Left lung (tissue), 14 donors: ENCODE measurements around the gene TIFAB. TPM values are rescaled to one million over a fixed set of nuclear protein-coding genes. Genes with fewer than 3 reads are reported as not detected.
"Not testable (repeated sequence)": the region's sequence is repeated elsewhere in the genome, so short reads cannot be mapped to it uniquely, and the experiment has no call there.

ENCODE experiments used
- ATAC-seq: fragments of 200-7000 bp; cut with Tn5 transposase; one replicate; pipeline ENCODE4 v1.9.1; 2020; ENCODE audit warnings: moderate library complexity
- DNase-seq, 4 donors: peaks; one replicate each; pipeline ENCODE4 v3.0.0-alpha.2; 2013 to 2020
- H3K27ac ChIP-seq, 2 donors: fragments of 200-600 bp; sonication (generic) in 1 of 2; one replicate each; pipeline versions ENCODE4 v1.5.0 to v1.8.0; 2020 to 2021
- H3K27me3 ChIP-seq, 2 donors: fragments of 200-600 bp; sonication (generic) in 1 of 2; one replicate each; pipeline versions ENCODE4 v1.5.0 to v1.8.0; 2020 to 2021
- H3K36me3 ChIP-seq, 2 donors: fragments of 200-600 bp; sonication (generic) in 1 of 2; one replicate each; pipeline versions ENCODE4 v1.5.0 to v1.8.0; 2020 to 2021
- H3K4me1 ChIP-seq, 2 donors: fragments of 200-600 bp; one replicate each; pipeline ENCODE4 v1.8.0; 2021
- H3K4me3 ChIP-seq, 2 donors: fragments of 200-600 bp; sonication (generic) in 1 of 2; one replicate each; pipeline versions ENCODE4 v1.5.0 to v1.8.0; 2020 to 2021; ENCODE audit warnings: mild to moderate bottlenecking in 1 of 2
- H3K9me3 ChIP-seq, 2 donors: fragments of 200-600 bp; sonication (generic) in 1 of 2; one replicate each; pipeline versions ENCODE4 v1.5.0 to v1.8.0; 2020 to 2021
- intact Hi-C, 2 donors: fragments of 100-400 bp; cut with DNase I; formaldehyde crosslinking; loops; one replicate each; pipeline versions ENCODE4 v1.11.2 to v1.14.2; 2022
- long read RNA-seq, 12 donors: library from polyadenylated mRNA in 2 of 12; unstranded in 2 of 12; transcript quantifications; one replicate each; pipeline ENCODE4 v2.0.0 and lab custom pipeline, GENCODE V29; 2019 to 2026
- polyA plus RNA-seq, 6 donors: library from polyadenylated mRNA; unstranded; fragments of 120-200 nt; gene quantifications; one replicate each; pipeline ENCODE4 v1.2.1, GENCODE V29; 2013; ENCODE audit not compliant: insufficient read length in 6 of 6
- total RNA-seq, 2 donors: library from RNA; stranded (reverse); fragmentation: NEBNext Ultra II Directional; extraction: Animal tissue kit (Norgen Biotek cat#: 25700); gene quantifications; one replicate each; pipeline ENCODE4 v1.2.1, GENCODE V29; 2021
- TF ChIP-seq, protein P1 (sequence below), 2 donors: fragments of 200-600 bp; sonication (generic) in 1 of 2; IDR thresholded peaks; one replicate each; pipeline versions ENCODE4 v1.5.0 to v1.8.0; 2021; ENCODE audit warnings: antibody characterized with exemption in 2 of 2
- donor health status: DM: no; HTN: yes; CAD: no.
- donor health status: DM: no; HTN: no; CAD: no.

TIFAB gene, protein sequence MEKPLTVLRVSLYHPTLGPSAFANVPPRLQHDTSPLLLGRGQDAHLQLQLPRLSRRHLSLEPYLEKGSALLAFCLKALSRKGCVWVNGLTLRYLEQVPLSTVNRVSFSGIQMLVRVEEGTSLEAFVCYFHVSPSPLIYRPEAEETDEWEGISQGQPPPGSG
- under 1 TPM; 0.03 to 0.18 TPM for total RNA-seq
- polyA plus RNA-seq, result under 1 TPM; 0.21 to 0.47 (median 0.39) TPM
- long read RNA-seq, donor 1, result 0 reads
- long read RNA-seq, donor 2, full-length matches to known transcripts, result 1 of 1 reads
- long read RNA-seq, donor 2, partial matches to known transcripts, result 0 of 1 reads
- long read RNA-seq, donor 2, other reads (novel, unspliced or antisense), result 0 of 1 reads
- long read RNA-seq, donor 3, result 0 reads
- long read RNA-seq, donor 4, result 0 reads
- long read RNA-seq, donor 5, result 0 reads
- long read RNA-seq, donor 6, result 0 reads
- long read RNA-seq, donor 7, result 0 reads
- long read RNA-seq, donor 8, result 0 reads
- long read RNA-seq, donor 9, result 0 reads
- long read RNA-seq, donor 10, partial matches to known transcripts, result 0 of 1 reads
- long read RNA-seq, donor 10, other reads (novel, unspliced or antisense), result 1 of 1 reads
- long read RNA-seq, donor 11, result 0 reads
- long read RNA-seq, donor 12, result 0 reads

DNA sequence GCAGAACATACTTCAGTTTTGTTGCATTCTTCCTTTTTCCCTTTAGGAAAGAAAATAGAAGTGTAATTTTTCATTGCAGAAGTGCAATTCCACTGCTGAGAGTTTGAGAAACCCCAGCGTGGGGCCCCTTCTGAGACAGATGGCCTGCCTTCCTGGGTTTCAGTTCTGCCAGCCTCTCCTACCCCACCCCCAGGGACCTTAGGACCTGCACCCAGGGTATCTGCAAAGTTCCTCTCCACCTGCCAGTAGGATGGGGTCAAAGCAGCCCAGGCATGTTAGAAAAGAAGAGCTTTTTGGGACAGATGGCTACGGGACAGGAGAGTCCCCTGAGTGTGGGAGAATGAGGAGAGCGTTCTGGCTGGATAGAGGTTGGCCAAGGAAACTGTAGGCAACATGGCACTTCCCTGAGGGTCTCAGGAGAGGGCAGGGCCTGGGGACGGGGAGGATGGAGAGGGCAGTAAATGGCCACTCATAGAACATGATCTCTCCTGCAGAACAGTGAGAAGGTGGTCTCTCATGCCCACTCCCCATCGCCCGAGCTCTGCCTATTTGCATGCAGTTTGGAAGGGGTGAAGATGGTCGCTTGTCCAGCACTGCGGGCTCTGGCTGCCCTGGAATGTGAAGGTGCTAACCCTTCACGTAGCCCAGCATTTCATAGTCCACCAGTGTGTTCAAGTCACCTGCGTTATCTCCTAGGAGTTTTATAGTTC is at the start of gene TIFAB:
Gene TIFAB, minus strand, starts transcription at position 31 of the 710 bp plus-strand sequence. CDS start 2,412 bp downstream, outside the sequence.
- Histone ChIP-seq H3K27ac (no peak within 1 kb of the TSS), H3K4me3 (no peak within 1 kb of the TSS), H3K36me3 (no peaks in the 10 kb centered on the region), H3K27me3 (peaks cover 0 to 18% of the 10 kb centered on the region in 2 donors), H3K9me3 (no peaks in the 10 kb centered on the region), H3K4me1 (peaks cover 0 to 24% of the 10 kb centered on the region in 2 donors)
- ATAC-seq (no peak), DNase-seq (no peak)
- intact Hi-C loops, result no loop called here
- TF ChIP-seq, protein P1, sequence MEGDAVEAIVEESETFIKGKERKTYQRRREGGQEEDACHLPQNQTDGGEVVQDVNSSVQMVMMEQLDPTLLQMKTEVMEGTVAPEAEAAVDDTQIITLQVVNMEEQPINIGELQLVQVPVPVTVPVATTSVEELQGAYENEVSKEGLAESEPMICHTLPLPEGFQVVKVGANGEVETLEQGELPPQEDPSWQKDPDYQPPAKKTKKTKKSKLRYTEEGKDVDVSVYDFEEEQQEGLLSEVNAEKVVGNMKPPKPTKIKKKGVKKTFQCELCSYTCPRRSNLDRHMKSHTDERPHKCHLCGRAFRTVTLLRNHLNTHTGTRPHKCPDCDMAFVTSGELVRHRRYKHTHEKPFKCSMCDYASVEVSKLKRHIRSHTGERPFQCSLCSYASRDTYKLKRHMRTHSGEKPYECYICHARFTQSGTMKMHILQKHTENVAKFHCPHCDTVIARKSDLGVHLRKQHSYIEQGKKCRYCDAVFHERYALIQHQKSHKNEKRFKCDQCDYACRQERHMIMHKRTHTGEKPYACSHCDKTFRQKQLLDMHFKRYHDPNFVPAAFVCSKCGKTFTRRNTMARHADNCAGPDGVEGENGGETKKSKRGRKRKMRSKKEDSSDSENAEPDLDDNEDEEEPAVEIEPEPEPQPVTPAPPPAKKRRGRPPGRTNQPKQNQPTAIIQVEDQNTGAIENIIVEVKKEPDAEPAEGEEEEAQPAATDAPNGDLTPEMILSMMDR (IDR thresholded peaks at IDR 0.05), result no peak

- DNase-seq (no peak), ATAC-seq (no peak)
- Histone ChIP-seq H3K27ac (no peak overlapping the region), H3K36me3 (no peaks in the 10 kb centered on the region), H3K4me1 (peaks cover 0 to 5% of the 10 kb centered on the region in 2 donors), H3K27me3 (peaks cover 0 to 57% of the 10 kb centered on the region in 2 donors), H3K9me3 (no peaks in the 10 kb centered on the region), H3K4me3 (no peak overlapping the region)
- intact Hi-C loops, result no loop called here
- TF ChIP-seq, protein P1 (IDR thresholded peaks at IDR 0.05), result no peak
Observed at GRCh38 chr5:135498637-135498995, 46.5 kb upstream of the TIFAB start.

DNA sequence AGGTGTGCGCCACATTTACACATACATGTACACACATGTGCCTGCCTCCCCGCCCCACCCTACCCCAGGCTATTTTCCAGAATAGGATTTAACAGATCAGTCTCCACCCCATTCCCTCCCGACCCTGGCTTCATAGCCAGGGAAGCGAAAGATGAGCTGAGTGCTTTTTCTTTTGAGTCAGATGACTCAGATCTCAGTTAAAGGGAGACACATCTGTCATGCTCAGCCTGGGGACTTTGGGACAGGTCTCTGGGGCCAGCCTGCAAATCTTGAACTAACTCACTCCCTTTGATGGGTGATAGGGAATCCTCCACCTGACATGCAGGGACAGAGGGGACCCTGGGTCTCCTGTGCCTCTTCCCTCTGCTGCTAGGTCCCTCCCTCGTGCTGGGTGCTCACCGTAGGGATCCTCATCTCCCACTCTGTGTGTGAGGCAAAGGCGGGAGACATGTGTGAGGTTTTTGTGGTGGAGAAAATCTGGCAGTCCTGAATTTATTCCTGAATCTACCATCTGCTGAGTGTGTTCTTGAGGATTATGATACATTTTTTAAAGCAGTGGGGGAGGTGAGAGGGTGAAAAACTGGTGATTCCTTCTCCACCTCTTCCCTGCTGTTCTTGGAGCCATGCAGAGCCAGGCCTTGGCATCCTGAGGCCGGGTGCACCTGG is 46.0 kb upstream of the TIFAB start:
- no peaks in the 10 kb centered on the region for H3K9me3 ChIP-seq
- H3K4me1 ChIP-seq, result peaks cover 0 to 10% of the 10 kb centered on the region in 2 donors
- H3K36me3 ChIP-seq, result no peaks in the 10 kb centered on the region
- no peak for ATAC-seq
- intact Hi-C loops, result no loop called here
- H3K4me3 ChIP-seq, result no peak overlapping the region
- no peak overlapping the region for H3K27ac ChIP-seq
- DNase-seq, result no peak
- TF ChIP-seq, protein P1 (IDR thresholded peaks at IDR 0.05), result no peak
- H3K27me3 ChIP-seq, result peaks cover 0 to 57% of the 10 kb centered on the region in 2 donors

DNA sequence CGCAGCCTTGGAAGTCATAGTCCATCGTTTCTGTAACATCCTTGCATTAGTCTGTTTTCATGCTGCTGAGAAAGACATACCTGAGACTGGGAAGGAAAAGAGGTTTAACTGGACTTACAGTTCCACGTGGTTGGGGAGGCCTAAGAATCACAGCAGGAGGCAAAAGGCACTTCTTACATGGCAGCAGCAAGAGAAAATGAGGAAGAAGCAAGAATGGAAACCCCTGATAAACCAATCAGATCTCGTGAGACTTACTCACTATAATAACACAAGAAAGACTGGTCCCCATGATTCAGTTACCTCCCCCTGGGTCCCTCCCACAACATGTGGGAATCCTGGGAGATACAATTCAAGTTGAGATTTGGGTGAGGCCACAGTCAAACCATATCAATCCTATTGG is 43.4 kb upstream of the TIFAB start:
- peaks cover 12 to 76% of the 10 kb centered on the region in 2 donors for H3K27me3 ChIP-seq
- intact Hi-C loops, DNase-seq, ATAC-seq, H3K27ac ChIP-seq, H3K4me3 ChIP-seq, H3K36me3 ChIP-seq, H3K9me3 ChIP-seq: not testable (repeated sequence)
- H3K4me1 ChIP-seq, result peaks cover 0 to 17% of the 10 kb centered on the region in 2 donors

GRCh38 chr5:135494196-135494595 is 42.0 kb upstream of the TIFAB start:
- no peak overlapping the region for H3K4me3 ChIP-seq
- ATAC-seq, result no peak
- no peak for DNase-seq
- H3K27me3 ChIP-seq, result peaks cover 25 to 82% of the 10 kb centered on the region in 2 donors
- TF ChIP-seq, protein P1 (IDR thresholded peaks at IDR 0.05), result no peak
- no peaks in the 10 kb centered on the region for H3K36me3 ChIP-seq
- peaks cover 11 to 30% of the 10 kb centered on the region in 2 donors for H3K4me1 ChIP-seq
- H3K27ac ChIP-seq, result no peak overlapping the region
- intact Hi-C loops, result no loop called here
- no peaks in the 10 kb centered on the region for H3K9me3 ChIP-seq
